ENCODE results near the gene CABP1. TPM values are rescaled to one million over a fixed set of nuclear protein-coding genes. Genes with fewer than 3 reads are reported as not detected.

The CABP1 gene
- total and polyA plus RNA-seq, 2 of the 13 experiments (the other 11 are each of a cell fraction or from before 2014, with no cell fraction given): not detected

DNA sequence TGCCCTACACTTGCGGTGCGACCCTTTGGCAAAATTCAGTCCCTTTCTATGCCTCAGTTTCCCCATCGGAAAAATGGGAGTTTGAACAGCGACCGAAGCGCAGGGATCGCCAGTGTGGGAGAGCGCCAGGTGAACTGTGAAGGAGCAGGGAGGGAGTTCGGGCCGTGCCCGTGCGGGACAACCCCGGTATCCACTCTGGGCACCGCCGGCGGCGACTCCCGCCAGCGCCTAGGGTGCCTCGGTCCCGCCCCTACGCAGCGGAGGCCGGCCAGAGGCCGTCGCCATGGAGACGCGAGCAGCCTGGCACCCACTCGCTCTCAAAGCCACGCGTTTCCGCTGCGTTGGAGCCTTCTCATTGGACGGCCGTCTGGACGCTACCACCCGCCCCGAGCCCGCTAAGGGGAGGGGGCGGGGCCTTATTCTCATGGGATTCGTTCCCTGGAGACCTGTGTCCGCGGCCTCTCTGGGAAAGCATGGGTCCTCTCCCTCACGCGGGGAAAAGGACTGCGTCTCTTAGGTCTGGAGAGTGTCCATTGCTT is 45.8 kb downstream of the CABP1 start (continued):
- TF ChIP-seq, protein P1, sequence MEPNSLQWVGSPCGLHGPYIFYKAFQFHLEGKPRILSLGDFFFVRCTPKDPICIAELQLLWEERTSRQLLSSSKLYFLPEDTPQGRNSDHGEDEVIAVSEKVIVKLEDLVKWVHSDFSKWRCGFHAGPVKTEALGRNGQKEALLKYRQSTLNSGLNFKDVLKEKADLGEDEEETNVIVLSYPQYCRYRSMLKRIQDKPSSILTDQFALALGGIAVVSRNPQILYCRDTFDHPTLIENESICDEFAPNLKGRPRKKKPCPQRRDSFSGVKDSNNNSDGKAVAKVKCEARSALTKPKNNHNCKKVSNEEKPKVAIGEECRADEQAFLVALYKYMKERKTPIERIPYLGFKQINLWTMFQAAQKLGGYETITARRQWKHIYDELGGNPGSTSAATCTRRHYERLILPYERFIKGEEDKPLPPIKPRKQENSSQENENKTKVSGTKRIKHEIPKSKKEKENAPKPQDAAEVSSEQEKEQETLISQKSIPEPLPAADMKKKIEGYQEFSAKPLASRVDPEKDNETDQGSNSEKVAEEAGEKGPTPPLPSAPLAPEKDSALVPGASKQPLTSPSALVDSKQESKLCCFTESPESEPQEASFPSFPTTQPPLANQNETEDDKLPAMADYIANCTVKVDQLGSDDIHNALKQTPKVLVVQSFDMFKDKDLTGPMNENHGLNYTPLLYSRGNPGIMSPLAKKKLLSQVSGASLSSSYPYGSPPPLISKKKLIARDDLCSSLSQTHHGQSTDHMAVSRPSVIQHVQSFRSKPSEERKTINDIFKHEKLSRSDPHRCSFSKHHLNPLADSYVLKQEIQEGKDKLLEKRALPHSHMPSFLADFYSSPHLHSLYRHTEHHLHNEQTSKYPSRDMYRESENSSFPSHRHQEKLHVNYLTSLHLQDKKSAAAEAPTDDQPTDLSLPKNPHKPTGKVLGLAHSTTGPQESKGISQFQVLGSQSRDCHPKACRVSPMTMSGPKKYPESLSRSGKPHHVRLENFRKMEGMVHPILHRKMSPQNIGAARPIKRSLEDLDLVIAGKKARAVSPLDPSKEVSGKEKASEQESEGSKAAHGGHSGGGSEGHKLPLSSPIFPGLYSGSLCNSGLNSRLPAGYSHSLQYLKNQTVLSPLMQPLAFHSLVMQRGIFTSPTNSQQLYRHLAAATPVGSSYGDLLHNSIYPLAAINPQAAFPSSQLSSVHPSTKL (CRISPR knock-in tag; IDR thresholded peaks at IDR 0.05): no peak; the same call in 1 of the 2 replicates
- TF ChIP-seq ZBTB1 (CRISPR knock-in tag; IDR thresholded peaks at IDR 0.05; ENCODE audit: borderline replicate concordance): no peak
- peak; percentile 4 for TF ChIP-seq ZNF274 (CRISPR knock-in tag; IDR thresholded peaks at IDR 0.05)
- no peak for TF ChIP-seq ZNF772 (CRISPR knock-in tag; IDR thresholded peaks at IDR 0.05)
- no peak for TF ChIP-seq ZBTB26 (CRISPR knock-in tag; IDR thresholded peaks at IDR 0.05; ENCODE audit: borderline replicate concordance)
- TF ChIP-seq TARDBP (CRISPR knock-in tag; IDR thresholded peaks at IDR 0.05): no peak
- no peak for TF ChIP-seq AKAP8 (CRISPR knock-in tag; IDR thresholded peaks at IDR 0.05)
- TF ChIP-seq DR1 (CRISPR knock-in tag; IDR thresholded peaks at IDR 0.05): no peak
- no peak for TF ChIP-seq HES4 (CRISPR knock-in tag; IDR thresholded peaks at IDR 0.05; ENCODE audit: borderline replicate concordance)
- TF ChIP-seq ZNF841 (CRISPR knock-in tag; IDR thresholded peaks at IDR 0.05; ENCODE audit: borderline replicate concordance): no peak
- TF ChIP-seq ZNF329 (CRISPR knock-in tag; IDR thresholded peaks at IDR 0.05; ENCODE audit: low read depth): no peak
- TF ChIP-seq HDAC1 (CRISPR knock-in tag; IDR thresholded peaks at IDR 0.05): peak; percentile 30
- no peak for TF ChIP-seq ZBTB20 (CRISPR knock-in tag; IDR thresholded peaks at IDR 0.05; ENCODE audit: borderline replicate concordance, low read depth)
- TF ChIP-seq SMARCC2 (IDR thresholded peaks at IDR 0.05): no peak
- TF ChIP-seq, protein P2, sequence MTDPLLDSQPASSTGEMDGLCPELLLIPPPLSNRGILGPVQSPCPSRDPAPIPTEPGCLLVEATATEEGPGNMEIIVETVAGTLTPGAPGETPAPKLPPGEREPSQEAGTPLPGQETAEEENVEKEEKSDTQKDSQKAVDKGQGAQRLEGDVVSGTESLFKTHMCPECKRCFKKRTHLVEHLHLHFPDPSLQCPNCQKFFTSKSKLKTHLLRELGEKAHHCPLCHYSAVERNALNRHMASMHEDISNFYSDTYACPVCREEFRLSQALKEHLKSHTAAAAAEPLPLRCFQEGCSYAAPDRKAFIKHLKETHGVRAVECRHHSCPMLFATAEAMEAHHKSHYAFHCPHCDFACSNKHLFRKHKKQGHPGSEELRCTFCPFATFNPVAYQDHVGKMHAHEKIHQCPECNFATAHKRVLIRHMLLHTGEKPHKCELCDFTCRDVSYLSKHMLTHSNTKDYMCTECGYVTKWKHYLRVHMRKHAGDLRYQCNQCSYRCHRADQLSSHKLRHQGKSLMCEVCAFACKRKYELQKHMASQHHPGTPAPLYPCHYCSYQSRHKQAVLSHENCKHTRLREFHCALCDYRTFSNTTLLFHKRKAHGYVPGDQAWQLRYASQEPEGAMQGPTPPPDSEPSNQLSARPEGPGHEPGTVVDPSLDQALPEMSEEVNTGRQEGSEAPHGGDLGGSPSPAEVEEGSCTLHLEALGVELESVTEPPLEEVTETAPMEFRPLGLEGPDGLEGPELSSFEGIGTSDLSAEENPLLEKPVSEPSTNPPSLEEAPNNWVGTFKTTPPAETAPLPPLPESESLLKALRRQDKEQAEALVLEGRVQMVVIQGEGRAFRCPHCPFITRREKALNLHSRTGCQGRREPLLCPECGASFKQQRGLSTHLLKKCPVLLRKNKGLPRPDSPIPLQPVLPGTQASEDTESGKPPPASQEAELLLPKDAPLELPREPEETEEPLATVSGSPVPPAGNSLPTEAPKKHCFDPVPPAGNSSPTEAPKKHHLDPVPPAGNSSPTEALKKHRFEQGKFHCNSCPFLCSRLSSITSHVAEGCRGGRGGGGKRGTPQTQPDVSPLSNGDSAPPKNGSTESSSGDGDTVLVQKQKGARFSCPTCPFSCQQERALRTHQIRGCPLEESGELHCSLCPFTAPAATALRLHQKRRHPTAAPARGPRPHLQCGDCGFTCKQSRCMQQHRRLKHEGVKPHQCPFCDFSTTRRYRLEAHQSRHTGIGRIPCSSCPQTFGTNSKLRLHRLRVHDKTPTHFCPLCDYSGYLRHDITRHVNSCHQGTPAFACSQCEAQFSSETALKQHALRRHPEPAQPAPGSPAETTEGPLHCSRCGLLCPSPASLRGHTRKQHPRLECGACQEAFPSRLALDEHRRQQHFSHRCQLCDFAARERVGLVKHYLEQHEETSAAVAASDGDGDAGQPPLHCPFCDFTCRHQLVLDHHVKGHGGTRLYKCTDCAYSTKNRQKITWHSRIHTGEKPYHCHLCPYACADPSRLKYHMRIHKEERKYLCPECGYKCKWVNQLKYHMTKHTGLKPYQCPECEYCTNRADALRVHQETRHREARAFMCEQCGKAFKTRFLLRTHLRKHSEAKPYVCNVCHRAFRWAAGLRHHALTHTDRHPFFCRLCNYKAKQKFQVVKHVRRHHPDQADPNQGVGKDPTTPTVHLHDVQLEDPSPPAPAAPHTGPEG (CRISPR knock-in tag; IDR thresholded peaks at IDR 0.05): no peak
